PFSK-1 (cell line): Measurements from ENCODE around the gene FOSL2.

Experiments used
- POLR2AphosphoS5 ChIP-seq: IDR thresholded peaks from 2 replicates; pipeline ENCODE4 v1.6.1; 2012; ENCODE audit warnings: low read depth, mild to moderate bottlenecking, control low read depth, low read length, moderate library complexity
- REST ChIP-seq, 2 experiments: IDR thresholded peaks; 2 replicates each; pipeline versions ENCODE4 v1.6.1 to v1.8.0; 2011 to 2012; ENCODE audit warnings: low read depth in 2 of 2, low read length in 2 of 2, control low read depth in 1 of 2, inconsistent platforms in 1 of 2, mild to moderate bottlenecking in 1 of 2, moderate library complexity in 1 of 2; ENCODE audit not compliant: insufficient read depth in 1 of 2
- SIN3A ChIP-seq: IDR thresholded peaks from 2 replicates; pipeline ENCODE4 v1.6.1; 2012; ENCODE audit warnings: mild to moderate bottlenecking, low read length, moderate library complexity, borderline replicate concordance; ENCODE audit not compliant: insufficient read depth
- TAF1 ChIP-seq: IDR thresholded peaks from 2 replicates; pipeline ENCODE4 v1.6.1; 2012; ENCODE audit warnings: low read length, control low read depth, borderline replicate concordance; ENCODE audit not compliant: insufficient read depth

- TF ChIP-seq POLR2AphosphoS5 (no peak), REST (IDR thresholded peaks at IDR 0.05; ENCODE audit: insufficient read depth in 1 of 2, low read depth in 2 of 2, low read length in 2 of 2) (no peak), TAF1 (no peak), SIN3A (no peak)
Observed at GRCh38 chr2:28450901-28451565, 58.4 kb downstream of the FOSL2 start.
